HUDEP-2 (cell line): ENCODE results near the gene DTNBP1.

Source experiments
- DNase-seq, 76 experiments: peaks; one replicate each; lab custom pipeline; 2025; ENCODE audit not compliant: unreplicated experiment in 76 of 76; lab: John Stamatoyannopoulos, UW

Gene DTNBP1

DNA sequence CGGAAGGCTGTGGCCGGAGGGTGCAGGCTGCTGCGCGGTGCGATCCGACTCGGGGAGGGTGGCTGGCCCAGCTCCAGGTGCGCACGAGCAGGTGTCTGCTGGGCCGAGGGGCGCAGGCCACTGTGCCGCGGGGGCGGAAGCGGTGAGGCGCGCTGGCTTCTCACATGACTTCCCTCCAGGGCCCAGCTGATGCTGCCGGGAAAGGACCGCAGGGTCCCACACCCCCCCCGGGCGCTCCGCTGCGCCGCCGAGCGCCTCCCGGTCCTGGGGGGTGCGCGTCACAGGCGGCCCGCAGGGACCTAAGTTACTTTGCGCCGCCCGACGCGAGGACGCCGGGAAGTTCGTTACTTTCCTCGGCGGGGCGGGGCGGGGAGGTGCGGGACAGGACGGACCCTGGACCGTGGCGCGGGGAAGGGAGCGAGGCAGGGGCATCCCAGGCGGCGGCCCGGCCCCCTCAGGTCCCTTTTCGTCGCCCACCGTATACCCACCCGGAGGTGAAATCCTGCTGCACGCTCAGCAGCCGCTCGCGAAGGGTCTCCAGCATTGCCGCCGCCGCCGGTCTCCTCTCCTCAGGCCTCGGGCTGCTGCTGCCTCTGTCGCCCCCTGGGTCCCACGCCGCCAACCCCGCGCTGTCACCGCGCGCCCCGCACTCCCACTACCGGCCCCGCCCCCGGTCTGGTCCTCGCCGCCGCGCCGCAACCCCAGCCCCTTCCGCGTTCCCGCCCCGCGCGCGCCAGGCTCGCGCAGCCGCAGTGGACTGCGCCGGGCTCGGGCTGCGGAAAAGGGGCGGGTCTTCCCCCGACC is at the start of gene DTNBP1:
TSS of gene DTNBP1 (minus strand) at position 703 of the 804 bp plus-strand sequence. CDS start at position 544, 159 bp downstream.
- DNase-seq, result peak in 72 of 76 experiments; percentile 29 to 90 (median 74)

- DNase-seq, result no peak
These were observed 46.9 kb upstream of the DTNBP1 start for GRCh38 chr6:15709651-15710269.

DNA sequence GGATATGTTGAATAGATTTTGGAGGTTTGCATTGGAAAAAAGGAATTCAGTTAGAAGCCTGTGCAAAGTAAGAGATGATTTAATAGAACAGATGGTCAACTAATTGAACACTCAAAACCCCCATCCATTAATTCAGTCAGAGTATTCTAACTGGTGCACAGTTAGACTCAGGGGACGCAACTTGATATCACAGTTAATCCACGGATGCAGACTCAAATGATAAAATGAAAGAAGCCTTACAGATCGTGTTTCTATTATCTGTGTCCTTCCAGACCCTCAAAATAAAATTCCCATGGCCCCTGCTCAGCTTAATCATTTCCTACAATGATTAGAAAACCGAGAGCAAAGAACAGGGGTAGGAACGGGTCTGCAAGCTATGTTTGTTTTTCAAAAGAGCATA is 45.4 kb upstream of the DTNBP1 start:
- DNase-seq, result no peak

DNA sequence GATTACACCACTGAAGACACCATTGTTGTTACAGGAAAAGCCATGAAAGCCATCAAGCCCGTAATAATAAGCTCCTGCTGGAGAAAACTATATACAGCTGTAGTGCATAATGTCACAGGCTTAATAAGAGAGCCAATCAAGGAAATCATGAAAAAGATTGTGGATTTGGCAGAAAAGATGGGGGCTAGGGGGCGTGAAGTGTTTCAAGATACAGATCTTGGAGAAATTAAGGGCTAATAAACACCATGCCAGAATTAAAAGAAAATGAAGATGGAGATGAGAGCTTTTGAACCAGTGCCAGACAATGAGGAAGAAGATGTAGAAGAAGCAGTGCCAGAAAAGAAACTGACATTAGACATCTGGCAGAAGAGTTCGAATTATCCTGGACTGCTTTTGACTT is 43.2 kb upstream of the DTNBP1 start:
- no peak for DNase-seq

GRCh38 chr6:15698471-15698870 is 35.6 kb upstream of the DTNBP1 start:
- peak in 27 of 76 experiments; percentile 2 to 76 (median 45) for DNase-seq

DNA sequence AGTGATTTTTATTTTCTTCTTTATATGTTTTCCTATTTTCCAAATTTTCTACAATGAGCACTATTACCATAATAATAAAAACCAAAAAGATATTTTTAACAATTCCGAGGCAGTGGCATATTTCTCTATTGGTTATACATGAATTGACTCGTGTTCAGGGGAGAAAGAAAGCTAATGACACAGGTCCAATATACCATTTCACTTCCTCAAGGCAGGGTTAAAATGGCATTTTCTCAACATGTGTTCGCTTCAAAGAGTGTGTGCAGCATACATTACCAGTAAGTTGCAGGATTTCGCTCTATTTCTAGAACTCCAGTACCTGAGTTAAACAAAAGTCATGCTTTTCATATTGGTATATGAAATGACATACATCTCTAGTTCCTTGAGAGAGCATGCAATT is 35.1 kb upstream of the DTNBP1 start:
- DNase-seq, result no peak

GRCh38 chr6:15691250-15691869 is 28.5 kb upstream of the DTNBP1 start:
- peak in 74 of 76 experiments; percentile 22 to 91 (median 70) for DNase-seq

DNA sequence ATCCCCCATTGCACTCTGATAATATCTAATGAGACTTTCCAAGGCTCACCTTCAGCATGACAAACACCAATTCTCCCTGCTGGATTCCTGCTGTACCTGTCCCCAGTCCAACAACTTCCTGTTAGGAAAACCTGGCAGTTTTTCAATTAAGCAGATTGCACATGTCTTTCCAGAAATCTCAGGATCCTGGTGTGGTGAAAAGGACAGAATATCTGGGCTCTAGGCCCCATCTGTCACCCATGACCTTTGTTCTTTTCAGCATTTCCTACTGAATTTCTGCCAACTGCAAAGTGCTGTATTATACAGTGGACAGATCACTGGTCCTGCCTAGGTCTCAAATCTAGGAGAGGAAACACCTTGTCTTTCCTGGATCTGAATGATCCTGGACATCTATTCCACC is 27.7 kb upstream of the DTNBP1 start:
- no peak for DNase-seq

DNA sequence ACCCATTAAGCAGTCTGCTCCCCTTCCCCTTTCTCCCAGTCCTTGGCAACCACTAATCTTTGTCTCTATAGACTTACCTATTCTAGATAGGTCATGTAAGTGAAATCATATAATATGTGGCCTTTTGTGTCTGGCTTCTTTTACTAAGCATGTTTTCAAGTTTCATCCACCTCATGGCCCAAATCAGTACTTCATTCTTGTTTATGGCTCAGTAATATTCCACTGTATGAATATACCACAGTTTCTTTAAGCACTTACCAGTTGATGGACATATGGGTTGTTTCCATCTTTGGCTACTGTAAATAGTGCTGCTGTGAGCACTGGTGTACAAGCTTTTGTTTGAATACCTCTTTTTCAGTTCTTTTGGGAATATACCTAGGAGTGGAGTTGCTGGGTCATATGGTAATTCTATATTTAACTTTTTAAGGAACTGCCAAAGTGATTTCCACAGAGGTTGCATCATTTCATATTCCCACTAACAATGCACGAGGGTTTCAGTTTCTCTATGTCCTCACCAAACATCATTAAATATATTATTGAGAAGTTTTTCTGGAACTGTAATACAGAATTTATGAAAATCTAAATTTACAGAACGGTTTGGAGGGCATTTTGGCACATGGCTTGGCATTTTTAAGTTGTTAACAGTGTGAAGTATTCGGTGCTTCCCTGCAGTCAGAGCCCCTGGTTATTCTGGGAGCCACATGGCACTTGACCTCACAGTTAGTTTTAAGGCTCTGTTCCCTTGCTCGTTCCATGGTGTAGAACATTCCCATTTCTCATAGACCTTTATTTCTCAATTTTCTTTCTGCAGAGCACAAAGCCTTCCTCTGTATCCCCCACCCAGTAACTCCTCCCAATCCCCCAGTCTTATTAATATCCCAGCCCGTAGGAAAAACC is 27.0 kb upstream of the DTNBP1 start:
- no peak for DNase-seq

DNA sequence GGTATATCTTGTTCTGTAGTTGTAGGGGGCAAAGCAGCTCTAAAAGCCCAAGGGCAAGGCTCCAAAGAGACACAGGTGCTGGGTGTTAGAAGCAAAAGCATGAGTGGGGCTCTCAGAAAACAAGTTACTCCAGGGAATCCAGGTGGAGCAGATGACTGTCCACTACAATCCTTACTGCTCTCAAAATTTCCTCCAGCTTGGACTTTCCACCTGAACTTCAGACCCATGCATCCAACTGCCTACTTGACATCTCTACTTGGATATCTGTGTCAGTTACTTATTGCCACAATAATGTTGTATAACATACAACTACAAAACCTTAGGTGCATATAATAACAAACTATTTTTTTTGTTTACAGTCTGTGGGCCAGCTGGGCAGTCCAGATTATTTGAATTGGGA is 22.8 kb upstream of the DTNBP1 start:
- no peak for DNase-seq

DNA sequence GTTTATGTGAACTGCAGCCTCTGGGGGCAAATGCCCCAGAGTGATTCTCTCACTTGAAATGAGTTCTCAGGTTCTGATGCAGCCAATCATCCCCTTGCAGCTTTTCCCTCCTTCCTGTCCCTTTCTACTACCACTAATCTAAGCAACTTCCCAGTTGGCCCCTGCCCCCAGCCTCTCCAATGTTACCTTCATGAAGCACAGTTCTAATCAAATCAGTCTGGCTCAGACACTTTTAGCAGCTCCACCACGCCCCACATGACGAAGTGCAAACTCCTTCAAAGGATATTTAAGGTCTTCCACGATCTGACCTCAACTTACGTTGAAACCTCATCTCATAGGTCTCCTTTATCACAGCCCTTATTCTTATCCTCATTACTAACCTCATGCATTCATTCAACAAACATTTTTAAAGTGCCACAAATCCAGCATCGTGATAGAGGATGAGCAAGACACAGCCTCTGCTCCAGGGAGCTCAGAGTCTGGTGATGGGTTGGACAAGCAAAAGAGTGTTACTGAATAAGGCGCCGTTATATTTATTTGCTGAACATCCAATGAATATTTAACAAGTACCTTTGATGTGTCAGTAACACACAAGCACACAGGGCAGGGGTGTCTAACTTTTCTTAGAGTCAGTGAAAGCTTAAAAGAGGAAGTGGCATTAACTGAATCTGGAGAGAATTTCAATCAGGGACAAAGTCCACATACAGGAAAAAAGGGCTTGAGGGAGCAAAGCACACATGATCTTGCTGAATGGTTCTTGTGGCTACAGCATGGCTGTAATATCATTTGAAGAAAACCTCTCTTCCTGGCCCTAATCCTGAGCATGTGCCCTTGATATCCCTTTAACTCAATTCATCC is 20.4 kb upstream of the DTNBP1 start:
- DNase-seq, result no peak

DNA sequence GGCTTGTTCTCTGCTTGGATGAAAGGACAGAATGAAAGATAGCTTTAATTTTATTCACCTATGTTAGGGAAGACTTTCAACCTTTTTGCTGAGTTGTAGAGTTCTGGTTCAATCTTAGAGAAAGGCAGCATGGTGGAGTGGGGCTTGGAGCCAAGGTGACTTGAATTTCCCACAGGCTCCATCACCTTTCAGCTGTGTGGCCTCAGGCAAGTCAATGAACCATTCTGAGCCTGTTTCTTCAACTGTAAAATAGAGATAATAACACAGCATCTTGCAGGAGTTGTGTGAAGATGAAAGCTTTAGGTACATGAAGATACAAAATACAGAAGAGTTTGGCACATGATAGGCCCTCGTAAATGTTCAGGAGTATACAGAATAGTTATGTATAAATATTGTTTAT is 19.1 kb upstream of the DTNBP1 start:
- no peak for DNase-seq

- no peak for DNase-seq
These were observed 15.7 kb upstream of the DTNBP1 start for GRCh38 chr6:15678514-15678913.

GRCh38 chr6:15677822-15678221 is 15.0 kb upstream of the DTNBP1 start:
- DNase-seq, result no peak

GRCh38 chr6:15675536-15676220 is 12.8 kb upstream of the DTNBP1 start:
- DNase-seq, result no peak

- no peak for DNase-seq
These were observed 12.0 kb upstream of the DTNBP1 start for GRCh38 chr6:15674690-15675386.

- no peak for DNase-seq
These were observed 10.8 kb upstream of the DTNBP1 start for GRCh38 chr6:15673666-15674065.

GRCh38 chr6:15672818-15673217 is 10.0 kb upstream of the DTNBP1 start:
- DNase-seq, result no peak

GRCh38 chr6:15672291-15672690 is 9.5 kb upstream of the DTNBP1 start:
- peak in 12 of 76 experiments; percentile 3 to 35 (median 13) for DNase-seq
